Keratinocyte (primary cell): ENCODE results near the gene ANKFN1.

Experiments
- CTCF ChIP-seq, 3 experiments: IDR thresholded peaks in 1 of 3; conservative IDR thresholded peaks in 1 of 3; optimal IDR thresholded peaks in 1 of 3; 2 replicates in 2 of 3; 3 replicates in 1 of 3; pipeline versions ENCODE3 to v1.5.1; 2011; ENCODE audit warnings: low read length in 3 of 3, mild to moderate bottlenecking in 3 of 3, moderate library complexity in 2 of 3, control low read depth in 1 of 3, inconsistent platforms in 1 of 3; ENCODE audit not compliant: insufficient read depth in 2 of 3; ENCODE audit errors: extremely low read depth in 1 of 3
- EZH2 ChIP-seq: IDR thresholded peaks from one replicate; pipeline ENCODE4 v1.6.1; 2012; ENCODE audit warnings: inconsistent platforms, mild to moderate bottlenecking, low read length, moderate library complexity

GRCh38 chr17:56536766-56537165, 383.5 kb downstream of the ANKFN1 start:
- TF ChIP-seq CTCF (optimal IDR thresholded peaks at IDR 0.05 in 1 of 3, IDR thresholded peaks at IDR 0.05 in 1 of 3, conservative IDR thresholded peaks at IDR 0.05 in 1 of 3; ENCODE audit: extremely low read depth in 1 of 3, insufficient read depth in 2 of 3, low read length in 3 of 3) (no peak), EZH2 (no peak)
